RPMI7951 (cell line): ENCODE results near the gene TBL2. TPM values are rescaled to one million over a fixed set of nuclear protein-coding genes. Genes with fewer than 3 reads are reported as not detected.
A peak's percentile ranks its signal among the peaks of the same experiment; 100 is the strongest.
"Not testable (repeated sequence)": the region's sequence is repeated elsewhere in the genome, so short reads cannot be mapped to it uniquely, and the experiment has no call there.

Experiments used
- DNase-seq: peaks from one replicate; pipeline ENCODE4 v3.0.0-alpha.2; 2012; ENCODE audit warnings: low read depth
- total RNA-seq: library from RNA; depleted of rRNA; stranded (reverse); fragments of >200 nt; shearing (Covaris generic); gene quantifications from 2 replicates; pipeline ENCODE4 v1.2.3, GENCODE V29; 2014; rRNA removed

Gene TBL2
- 78.9 and 88.3 TPM in 2 replicates for total RNA-seq

- DNase-seq, result peak; percentile 98
These were observed at the start of gene TBL2 for GRCh38 chr7:73578342-73579128. Gene TBL2 (minus strand): TSS chr7:73578579. CDS start chr7:73578549, 30 bp downstream.

GRCh38 chr7:73626814-73627213 is 48.4 kb upstream of the TBL2 start:
- DNase-seq, result no peak

GRCh38 chr7:73625276-73625675 is 46.9 kb upstream of the TBL2 start:
- DNase-seq, result no peak

GRCh38 chr7:73624669-73625001 is 46.3 kb upstream of the TBL2 start:
- DNase-seq, result no peak

GRCh38 chr7:73623798-73624668 is 45.7 kb upstream of the TBL2 start, which contains the start of gene MLXIPL:
Gene MLXIPL (minus strand): TSS chr7:73624522. CDS start chr7:73624492, 30 bp downstream.
- peak; percentile 55 for DNase-seq

- no peak for DNase-seq
These were observed 44.8 kb upstream of the TBL2 start for GRCh38 chr7:73622909-73623797.

- DNase-seq, result no peak
These were observed 44.1 kb upstream of the TBL2 start for GRCh38 chr7:73622527-73622908.

GRCh38 chr7:73621168-73622063 is 43.0 kb upstream of the TBL2 start:
- no peak for DNase-seq

GRCh38 chr7:73619394-73619793 is 41.0 kb upstream of the TBL2 start:
- DNase-seq, result not testable (repeated sequence)

- no peak for DNase-seq
These were observed 40.2 kb upstream of the TBL2 start for GRCh38 chr7:73618538-73618937.

- not testable (repeated sequence) for DNase-seq
These were observed 39.1 kb upstream of the TBL2 start for GRCh38 chr7:73617520-73617919.

GRCh38 chr7:73615886-73616285 is 37.5 kb upstream of the TBL2 start:
- no peak for DNase-seq

- not testable (repeated sequence) for DNase-seq
These were observed 36.6 kb upstream of the TBL2 start for GRCh38 chr7:73614937-73615336.

- DNase-seq, result peak; percentile 46
These were observed 35.8 kb upstream of the TBL2 start for GRCh38 chr7:73613954-73614735.

GRCh38 chr7:73612598-73613269 is 34.4 kb upstream of the TBL2 start:
- DNase-seq, result peak; percentile 80

GRCh38 chr7:73611017-73611555 is 32.7 kb upstream of the TBL2 start:
- no peak for DNase-seq

GRCh38 chr7:73610105-73610504 is 31.7 kb upstream of the TBL2 start:
- DNase-seq, result no peak

- not testable (repeated sequence) for DNase-seq
These were observed 29.3 kb upstream of the TBL2 start for GRCh38 chr7:73607692-73607983.
